Brain microvascular endothelial cell (primary cell): ENCODE measurements around the gene CCDC70.

Experiments
- DNase-seq: peaks from one replicate; pipeline ENCODE4 v3.0.0-alpha.2; 2020
- H3K27ac ChIP-seq: fragments of 250-450 bp; sonication (Bioruptor Pico); 2 replicates; pipeline ENCODE4 v1.5.1; 2020; ENCODE audit warnings: mild to moderate bottlenecking, moderate library complexity
- H3K27me3 ChIP-seq: fragments of 250-450 bp; sonication (Bioruptor Pico); replicated peaks from 2 replicates; pipeline ENCODE4 v1.5.1; 2020; ENCODE audit warnings: mild to moderate bottlenecking
- H3K36me3 ChIP-seq: fragments of 250-450 bp; sonication (Bioruptor Pico); replicated peaks from 2 replicates; pipeline ENCODE4 v1.5.1; 2020; ENCODE audit warnings: mild to moderate bottlenecking
- H3K4me3 ChIP-seq: 2 replicates; pipeline ENCODE4 v1.5.1; 2011; ENCODE audit warnings: low read depth, mild to moderate bottlenecking, control low read depth, low read length, moderate library complexity
- in situ Hi-C: cut with HindIII; loops from 2 replicates; pipeline ENCODE4 v1.10.0; 2017; ENCODE audit warnings: low sequenced_read_pairs, low pct_ligation_motif_present
- TF ChIP-seq, protein P1 (sequence below): IDR thresholded peaks from 2 replicates; pipeline ENCODE4 v1.5.1; 2011; ENCODE audit warnings: low read depth, mild to moderate bottlenecking, moderate library complexity, low read length, control low read depth, inconsistent platforms; ENCODE audit errors: missing control alignments

CCDC70 gene

DNA sequence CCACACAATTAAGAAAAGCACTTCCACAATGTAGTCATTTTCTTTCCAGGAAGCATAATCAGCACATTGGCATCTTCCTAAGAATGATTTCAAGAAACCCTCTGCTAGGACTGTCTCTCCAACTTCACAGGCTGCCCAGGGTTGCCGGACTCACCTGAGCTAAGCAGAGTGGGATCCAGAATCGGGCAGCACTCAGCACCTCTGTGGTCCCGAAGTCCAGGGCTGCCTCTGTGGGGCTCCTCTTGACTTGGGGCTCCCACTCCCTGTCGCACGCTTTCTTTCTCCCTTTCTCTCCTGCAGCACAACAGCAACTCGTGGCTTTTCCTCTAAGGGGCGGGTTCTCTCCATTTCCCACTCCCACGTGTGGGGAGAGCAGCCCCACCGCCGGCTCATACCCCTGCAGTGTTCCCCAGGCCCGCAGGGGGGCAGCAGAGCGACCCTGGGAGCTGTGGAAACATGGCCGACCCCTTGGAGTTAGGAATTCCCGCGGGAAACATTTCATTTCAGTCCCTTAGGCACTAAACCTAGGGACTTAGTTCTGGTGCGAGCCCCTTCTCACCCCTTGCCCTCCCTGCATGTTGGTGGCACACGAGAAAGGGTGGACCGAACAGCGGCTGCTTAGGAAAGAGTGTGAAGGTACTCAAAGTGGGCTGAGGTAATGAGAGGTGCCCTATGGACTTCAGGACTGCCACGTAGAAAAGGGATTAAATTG lies 16.8 kb upstream of the CCDC70 start, which contains the start of gene TMEM272:
Gene TMEM272, minus strand, starts transcription at position 316 of the 712 bp plus-strand sequence. CDS start 6,647 bp downstream, outside the sequence.
- Histone ChIP-seq H3K36me3 (no peaks in the 10 kb centered on the region), H3K27me3 (no peaks in the 10 kb centered on the region), H3K4me3 (peak within 1 kb of the TSS; percentile 30), H3K27ac (no peak within 1 kb of the TSS)
- TF ChIP-seq, protein P1, sequence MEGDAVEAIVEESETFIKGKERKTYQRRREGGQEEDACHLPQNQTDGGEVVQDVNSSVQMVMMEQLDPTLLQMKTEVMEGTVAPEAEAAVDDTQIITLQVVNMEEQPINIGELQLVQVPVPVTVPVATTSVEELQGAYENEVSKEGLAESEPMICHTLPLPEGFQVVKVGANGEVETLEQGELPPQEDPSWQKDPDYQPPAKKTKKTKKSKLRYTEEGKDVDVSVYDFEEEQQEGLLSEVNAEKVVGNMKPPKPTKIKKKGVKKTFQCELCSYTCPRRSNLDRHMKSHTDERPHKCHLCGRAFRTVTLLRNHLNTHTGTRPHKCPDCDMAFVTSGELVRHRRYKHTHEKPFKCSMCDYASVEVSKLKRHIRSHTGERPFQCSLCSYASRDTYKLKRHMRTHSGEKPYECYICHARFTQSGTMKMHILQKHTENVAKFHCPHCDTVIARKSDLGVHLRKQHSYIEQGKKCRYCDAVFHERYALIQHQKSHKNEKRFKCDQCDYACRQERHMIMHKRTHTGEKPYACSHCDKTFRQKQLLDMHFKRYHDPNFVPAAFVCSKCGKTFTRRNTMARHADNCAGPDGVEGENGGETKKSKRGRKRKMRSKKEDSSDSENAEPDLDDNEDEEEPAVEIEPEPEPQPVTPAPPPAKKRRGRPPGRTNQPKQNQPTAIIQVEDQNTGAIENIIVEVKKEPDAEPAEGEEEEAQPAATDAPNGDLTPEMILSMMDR: peak; percentile 98
- in situ Hi-C loops: no loop called here
- peak; percentile 27 for DNase-seq

DNA sequence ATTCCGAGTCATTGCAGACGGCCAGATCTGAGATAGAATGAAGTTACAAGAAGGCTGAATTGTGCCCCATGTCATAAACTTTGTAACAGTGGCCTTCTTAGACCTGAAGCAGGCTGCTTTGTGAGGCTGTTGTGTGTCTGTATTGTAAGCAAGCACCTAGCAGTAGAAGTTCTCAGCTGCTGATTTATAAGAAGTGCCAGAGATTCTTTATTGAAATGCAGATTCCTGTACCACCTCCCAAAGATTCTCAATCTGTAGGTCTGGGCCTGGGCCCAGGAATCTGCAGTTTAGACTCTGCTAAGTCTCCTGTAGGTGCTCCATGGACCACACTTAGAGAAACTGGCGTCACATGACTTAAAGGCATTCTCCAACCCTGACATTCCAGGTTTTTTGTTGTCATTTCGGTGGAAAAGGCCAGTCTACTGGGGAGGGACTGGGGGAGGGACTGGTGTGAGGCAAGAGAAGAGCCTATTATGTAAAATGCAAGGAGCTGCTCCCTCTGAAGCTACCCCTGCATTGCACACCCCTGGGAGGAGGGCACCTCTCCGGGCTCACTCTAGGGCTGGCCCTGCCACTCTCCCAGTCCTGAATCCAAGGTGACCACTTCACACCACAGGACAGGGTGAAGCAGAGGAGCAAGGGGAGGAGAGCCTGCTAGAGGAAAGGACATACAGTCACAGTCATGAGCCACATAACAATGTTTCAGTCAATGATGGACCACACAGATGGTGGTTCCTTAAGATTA lies 16.0 kb upstream of the CCDC70 start:
- DNase-seq: no peak
- Histone ChIP-seq H3K27ac (no peak overlapping the region), H3K36me3 (no peaks in the 10 kb centered on the region), H3K4me3 (no peak overlapping the region), H3K27me3 (no peaks in the 10 kb centered on the region)
- TF ChIP-seq, protein P1: no peak
- in situ Hi-C loops: no loop called here

DNA sequence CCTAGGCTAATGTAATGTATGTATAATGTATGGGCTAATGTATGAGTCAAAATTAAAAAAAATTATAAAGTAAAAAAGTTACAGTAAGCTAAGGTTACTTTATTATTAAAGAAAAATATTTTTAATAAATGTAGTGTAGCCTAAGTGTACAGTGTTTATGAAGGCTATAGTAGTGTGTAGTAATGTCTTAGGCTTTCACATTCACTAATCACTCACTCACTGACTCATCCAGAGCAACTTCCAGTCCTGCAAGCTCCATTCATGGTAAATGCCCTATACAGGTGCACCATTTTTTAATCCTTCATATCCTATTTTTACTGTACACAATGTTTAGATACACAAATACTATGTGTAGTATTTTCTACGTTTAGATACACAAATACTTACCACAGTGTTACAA lies 15.0 kb upstream of the CCDC70 start:
- Histone ChIP-seq H3K36me3 (no peaks in the 10 kb centered on the region), H3K27ac (no peak overlapping the region), H3K27me3 (no peaks in the 10 kb centered on the region), H3K4me3 (no peak overlapping the region)
- in situ Hi-C loops: no loop called here
- DNase-seq: no peak
- TF ChIP-seq, protein P1: no peak

DNA sequence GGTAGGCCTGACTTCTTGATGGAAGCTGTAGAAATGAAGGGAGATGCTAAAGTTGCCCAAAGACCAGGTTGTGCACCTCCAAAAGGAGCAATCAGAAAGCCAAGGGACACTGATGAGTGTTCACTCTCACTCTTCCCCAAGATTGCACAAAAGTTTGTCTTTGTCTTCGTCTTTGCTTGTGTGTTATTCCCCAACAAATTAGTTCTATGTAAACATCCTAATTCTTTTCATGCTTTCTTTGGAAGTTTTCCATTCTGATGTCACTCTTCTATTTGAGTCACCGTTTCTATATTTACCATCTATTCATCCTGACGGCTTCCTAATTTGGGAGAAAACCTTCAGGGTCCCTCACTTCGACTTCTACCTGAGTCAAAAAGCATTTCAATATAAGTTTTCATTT lies 13.1 kb upstream of the CCDC70 start:
- in situ Hi-C loops: no loop called here
- TF ChIP-seq, protein P1: no peak
- Histone ChIP-seq H3K36me3 (no peaks in the 10 kb centered on the region), H3K27ac (no peak overlapping the region), H3K27me3 (no peaks in the 10 kb centered on the region), H3K4me3 (no peak overlapping the region)
- DNase-seq: no peak

DNA sequence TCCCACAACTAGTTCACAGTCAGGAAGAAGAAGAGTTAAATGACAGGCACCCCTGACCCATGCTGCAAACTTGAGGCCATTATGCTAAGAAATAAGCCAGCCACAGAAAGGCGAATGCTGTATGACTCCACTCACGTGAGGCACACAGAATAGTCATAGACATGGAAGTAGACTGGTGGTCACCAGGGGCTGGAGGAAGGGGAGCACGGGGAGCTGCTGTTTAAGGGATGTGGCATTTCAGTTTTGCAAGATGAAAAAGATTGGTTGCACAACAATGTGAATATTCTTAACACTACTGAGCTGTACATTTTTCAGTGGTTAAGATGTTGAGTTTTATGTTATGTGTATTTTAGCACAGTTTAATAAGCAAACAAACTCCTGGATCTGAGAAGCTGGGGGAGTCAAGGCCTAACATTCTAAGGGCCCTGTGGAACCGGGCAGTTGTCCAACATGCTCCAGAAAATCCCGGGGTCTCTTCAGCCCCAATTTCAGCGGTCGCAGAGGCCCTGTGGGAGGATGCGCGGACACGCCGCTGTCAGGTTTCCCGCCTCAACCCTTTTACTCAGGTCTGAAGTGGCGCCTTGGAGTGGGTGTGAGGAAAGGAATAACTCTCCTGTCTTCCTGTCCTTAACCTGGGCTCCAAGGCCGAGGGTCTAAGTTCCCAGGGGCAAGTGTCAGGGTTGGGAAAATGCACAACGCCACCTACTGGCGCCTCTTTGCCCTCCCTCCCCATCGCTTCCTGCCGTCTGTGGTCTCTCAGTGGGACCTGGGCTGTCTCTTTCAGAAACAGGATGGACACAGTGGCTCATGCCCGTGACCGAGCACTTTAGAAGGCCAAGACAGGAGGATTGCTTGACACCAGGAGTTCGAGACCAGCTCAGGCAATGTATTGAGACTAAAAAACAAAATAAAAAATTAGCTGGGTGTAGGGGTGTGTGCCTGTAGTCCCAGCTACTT lies 12.3 kb upstream of the CCDC70 start:
- Histone ChIP-seq H3K36me3 (no peaks in the 10 kb centered on the region), H3K27ac (no peak overlapping the region), H3K27me3 (no peaks in the 10 kb centered on the region), H3K4me3 (no peak overlapping the region)
- peak; percentile 16 for DNase-seq
- TF ChIP-seq, protein P1: peak; percentile 73
- in situ Hi-C loops: no loop called here
